ENCODE data around the gene CC2D2B. TPM values are rescaled to one million over a fixed set of nuclear protein-coding genes. Genes with fewer than 3 reads are reported as not detected.

Gene CC2D2B
- total and polyA plus RNA-seq, 2 of the 8 experiments (the other 6 are each of a cell fraction or from before 2014, with no cell fraction given) = 0.09 to 0.71 TPM

DNA sequence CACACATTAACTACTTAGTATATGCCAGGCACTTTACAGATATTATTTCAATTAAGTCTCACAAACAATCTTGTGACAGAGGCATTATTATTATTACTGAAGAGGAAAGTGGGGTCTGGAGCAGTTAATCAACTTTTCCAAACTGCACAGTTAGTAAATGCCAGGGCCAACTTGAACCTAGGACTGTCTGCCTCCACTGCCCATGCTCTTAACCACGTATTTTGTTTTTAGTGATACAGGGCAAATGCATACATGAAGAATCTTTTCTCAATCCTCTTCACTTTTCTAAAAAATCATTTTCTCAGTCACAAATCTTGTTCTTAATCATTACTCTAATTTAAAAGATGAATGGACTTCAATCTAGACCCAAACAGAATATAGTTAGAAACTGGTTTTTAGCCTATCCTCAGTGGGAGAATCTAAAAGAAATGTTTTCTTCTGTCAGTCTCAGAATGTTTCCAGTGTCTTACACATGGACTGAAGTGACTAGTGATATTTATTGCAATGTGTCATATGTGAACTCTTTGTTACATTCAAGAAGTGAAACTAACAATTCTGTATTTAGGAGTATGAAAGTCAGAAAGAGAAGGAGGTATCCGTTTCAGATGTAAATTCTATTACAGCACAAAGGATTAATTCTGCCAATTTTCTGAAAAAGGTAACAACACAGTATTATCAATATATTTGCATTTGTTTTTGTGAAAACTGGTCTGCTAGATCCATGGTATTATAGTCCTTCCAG lies 80.1 kb downstream of the CC2D2B start (continued):
- TF ChIP-seq GABPA (IDR thresholded peaks at IDR 0.05; ENCODE audit: borderline replicate concordance, insufficient read depth, low read length) = no peak
- TF ChIP-seq SUZ12 (IDR thresholded peaks at IDR 0.05; ENCODE audit: low read length) = no peak
- no peak for TF ChIP-seq JUND (IDR thresholded peaks at IDR 0.05; ENCODE audit: low read length)
- TF ChIP-seq EP300 (IDR thresholded peaks at IDR 0.05; ENCODE audit: borderline replicate concordance in 1 of 2, low read depth in 2 of 2, low read length in 2 of 2) = no peak
- TF ChIP-seq CTBP2 (IDR thresholded peaks at IDR 0.05; ENCODE audit: borderline replicate concordance, insufficient read depth, insufficient read length, low read length) = no peak
- TF ChIP-seq NRF1 (IDR thresholded peaks at IDR 0.05; ENCODE audit: low read depth, low read length) = no peak

All from H1 (cell line).